CD4-positive, alpha-beta memory T cell (primary cell): ENCODE measurements around the gene COL5A1. TPM values are rescaled to one million over a fixed set of nuclear protein-coding genes. Genes with fewer than 3 reads are reported as not detected.

ENCODE experiments used
- microRNA-seq: library from miRNA; unstranded; fragments of <30 nt; microRNA quantifications from one replicate; pipeline ENCODE4 v1.2.0, GENCODE V29; 2021; ENCODE audit warnings: borderline replicate concordance, borderline number of aligned reads, borderline microRNAs expressed, mixed read lengths
- polyA plus RNA-seq, 2 donors: library from polyadenylated mRNA; unstranded; fragments of 300-500 nt; fragmentation: Illumina TruSeq; gene quantifications; one replicate each; pipeline ENCODE4 v1.2.3, GENCODE V29; 2021
- total RNA-seq, 2 experiments: library from RNA; stranded (reverse); gene quantifications; one replicate each; pipeline ENCODE4 v1.2.3, GENCODE V29; 2021

COL5A1 gene
- total and polyA plus RNA-seq, 4 experiments from 2014 or later = 0.36 to 1.6 (median 1.5) TPM; not detected in 1

Small RNA genes within 50 kb of the gene (microRNA-seq; reads per million reads assigned to microRNA genes)
- gene MIR3689A (not detected), gene MIR3689B (not detected), gene MIR3689C (not detected), gene MIR3689D1 (not detected), gene MIR3689D2 (not detected), gene MIR3689E (not detected), gene MIR3689F (not detected)

Other genes with a start within 250 kb of the COL5A1 start
- not detected for gene FCN2, start 239.0 kb downstream of the COL5A1 start, total RNA-seq
- gene FCN2, start 239.0 kb downstream of the COL5A1 start, polyA plus RNA-seq = not detected